Activated CD4-positive, alpha-beta T cell treated with anti-CD3 and anti-CD28 coated beads, Interleukin-2, amount 50 U/mL, for 48 hours (primary cell): ENCODE results near the gene GLA.

Experiments used
- DNase-seq, 2 experiments: peaks; one replicate each; pipeline ENCODE4 v3.0.0-alpha.2; 2020

The GLA gene

DNA sequence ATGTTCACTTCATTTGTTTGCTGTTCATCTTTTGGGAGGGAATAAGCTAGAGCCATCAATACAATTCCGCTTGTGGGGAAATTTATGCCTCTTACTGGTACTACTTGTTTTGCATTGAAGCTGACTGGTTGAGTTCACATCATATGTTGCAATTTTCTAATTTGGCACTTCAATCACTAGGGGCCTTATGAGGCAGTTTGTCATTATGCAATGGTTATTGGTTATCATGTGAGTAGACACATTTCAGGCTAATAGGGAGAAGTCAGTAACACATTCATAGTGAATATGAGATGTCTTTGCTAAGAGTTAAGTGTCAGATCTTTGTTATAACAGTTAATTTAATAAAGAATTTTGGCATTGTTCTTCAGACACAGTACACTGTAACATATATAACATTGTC, 11.9 kb downstream of the GLA start:
- DNase-seq = no peak

DNA sequence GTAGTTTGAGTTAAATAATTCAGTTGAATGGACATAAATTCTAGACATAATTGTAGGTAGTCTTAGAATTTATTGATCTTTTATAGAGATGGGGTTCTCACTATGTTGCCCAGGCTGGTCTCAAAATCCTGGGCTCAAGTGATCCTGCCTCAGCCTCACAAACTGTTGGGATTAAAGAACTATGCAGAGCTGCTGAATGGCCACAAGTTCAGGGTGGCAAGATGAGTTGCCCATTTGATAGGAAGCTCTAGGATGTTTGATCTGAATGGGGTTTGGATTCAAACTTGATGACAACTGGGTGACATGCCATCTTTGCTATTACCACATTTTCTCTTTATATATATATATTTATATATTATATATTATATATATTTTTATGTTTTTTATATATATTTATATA, 13.4 kb downstream of the GLA start:
- DNase-seq = no peak

DNA sequence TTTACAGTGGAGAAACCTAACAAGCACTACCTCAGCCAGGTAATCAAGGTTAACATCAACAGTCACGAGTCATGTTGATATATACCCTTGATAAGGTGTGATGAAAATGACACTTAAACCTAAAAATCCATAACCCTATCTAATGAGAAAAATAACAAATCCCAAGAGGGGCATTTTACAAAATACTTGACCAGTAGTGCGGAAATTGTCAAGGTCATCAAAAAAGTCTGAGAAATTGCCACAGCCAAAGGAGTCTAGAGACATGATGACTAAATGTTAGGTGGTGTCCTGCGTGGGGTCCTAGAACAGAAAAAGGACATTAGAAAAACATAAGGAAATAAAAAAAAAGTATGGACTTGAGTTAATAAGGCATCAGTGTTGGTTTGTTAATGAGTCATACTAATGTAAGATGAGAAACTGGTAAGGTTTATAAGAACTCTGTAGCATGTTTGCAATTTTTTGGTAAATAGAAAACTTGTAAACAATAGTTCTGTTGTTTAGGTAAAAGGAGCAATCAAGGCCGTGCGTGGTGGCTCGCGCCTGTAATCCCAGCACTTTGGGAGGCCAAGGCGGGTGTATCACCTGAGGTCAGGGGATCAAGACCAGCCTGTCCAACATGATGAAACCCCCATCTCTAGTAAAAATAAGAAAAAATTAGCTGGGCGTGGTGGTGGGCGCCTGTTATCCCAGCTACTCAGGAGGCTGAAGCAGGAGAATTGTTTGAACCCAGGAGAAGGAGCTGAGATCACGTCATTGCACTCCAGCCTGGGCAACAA, 14.0 kb downstream of the GLA start:
- no peak for DNase-seq

DNA sequence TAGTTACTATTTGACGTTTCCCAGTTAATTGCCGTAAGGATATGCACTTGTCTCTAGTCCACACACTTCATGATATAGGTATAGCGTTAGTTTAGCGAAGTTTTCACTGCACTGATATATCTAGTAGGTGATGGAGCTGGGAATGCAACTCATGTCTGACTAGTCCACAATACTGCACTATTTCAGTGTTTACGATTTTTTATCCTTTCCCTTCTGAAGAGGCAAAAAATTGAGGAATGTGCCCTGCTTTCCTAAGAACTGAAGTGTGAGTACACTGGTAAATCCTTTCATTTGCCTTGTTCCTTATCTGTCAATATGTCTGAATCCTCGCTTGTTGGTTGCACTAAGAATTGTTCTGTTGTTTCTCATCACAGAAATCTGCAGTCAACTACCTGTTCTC, 15.9 kb downstream of the GLA start:
- DNase-seq = no peak

DNA sequence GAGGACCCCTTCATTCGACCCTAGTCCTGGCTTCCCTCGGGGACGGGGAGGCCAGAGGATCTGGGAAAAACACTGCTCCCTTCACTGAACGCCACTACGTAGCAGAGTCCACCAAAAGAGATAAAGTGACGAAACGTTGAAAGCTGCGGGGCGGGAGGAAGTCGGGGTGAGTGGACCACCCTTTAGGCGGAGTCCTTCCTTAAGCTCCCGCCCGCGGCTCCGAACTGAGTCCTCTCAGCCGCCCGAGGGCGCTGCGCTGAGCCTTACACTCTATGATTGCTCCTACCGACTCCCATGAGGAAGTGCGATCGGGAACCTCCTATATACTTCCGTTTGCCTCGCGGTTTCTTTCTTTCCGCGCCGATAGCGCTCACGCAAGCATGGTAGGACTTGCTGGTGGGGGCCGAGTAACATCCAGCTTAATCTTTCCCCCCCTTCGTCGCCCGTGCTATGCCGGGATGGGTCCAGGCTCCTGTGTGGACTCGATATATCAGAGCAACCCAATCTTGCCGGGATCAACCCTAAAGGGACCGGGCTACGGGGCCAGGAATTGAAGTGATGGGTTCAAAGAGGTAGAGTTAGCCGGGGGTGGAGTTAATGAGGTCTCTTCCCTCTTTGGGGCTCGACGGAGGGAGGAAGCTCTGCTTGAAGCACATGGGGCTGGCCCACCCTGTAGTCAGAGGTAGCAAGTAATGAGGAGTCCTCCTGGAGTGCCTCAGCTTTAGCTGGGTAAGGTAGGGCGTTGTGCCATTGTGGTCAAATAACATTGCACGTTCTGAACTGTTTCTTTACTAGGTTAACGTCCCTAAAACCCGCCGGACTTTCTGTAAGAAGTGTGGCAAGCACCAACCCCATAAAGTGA, 16.8 kb downstream of the GLA start, which contains the start of gene RPL36A:
Gene RPL36A, plus strand, starts transcription at position 348 of the 862 bp plus-strand sequence. Its CDS starts 33 bp downstream, at position 381.
- DNase-seq = peak; percentile 81 to 86

DNA sequence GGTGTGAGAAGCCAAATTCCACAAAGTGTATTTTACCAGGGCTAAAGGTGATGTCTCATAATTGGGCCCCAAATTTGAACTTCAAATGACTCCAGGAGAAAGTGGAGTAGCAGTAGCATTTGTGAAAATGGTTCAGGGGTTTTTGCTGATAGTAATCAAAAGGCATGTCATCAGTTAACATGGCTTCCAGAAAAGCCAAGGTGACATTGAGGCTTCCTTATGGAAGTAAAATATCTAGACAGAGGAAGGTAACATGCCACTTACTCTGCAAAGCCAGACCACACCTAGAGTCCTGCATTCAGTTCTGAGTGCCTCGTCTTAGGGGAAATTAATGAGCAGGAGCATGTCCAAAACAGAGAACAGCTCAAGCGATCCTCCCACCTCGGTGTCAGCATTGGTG, 19.1 kb downstream of the GLA start:
- DNase-seq = no peak

DNA sequence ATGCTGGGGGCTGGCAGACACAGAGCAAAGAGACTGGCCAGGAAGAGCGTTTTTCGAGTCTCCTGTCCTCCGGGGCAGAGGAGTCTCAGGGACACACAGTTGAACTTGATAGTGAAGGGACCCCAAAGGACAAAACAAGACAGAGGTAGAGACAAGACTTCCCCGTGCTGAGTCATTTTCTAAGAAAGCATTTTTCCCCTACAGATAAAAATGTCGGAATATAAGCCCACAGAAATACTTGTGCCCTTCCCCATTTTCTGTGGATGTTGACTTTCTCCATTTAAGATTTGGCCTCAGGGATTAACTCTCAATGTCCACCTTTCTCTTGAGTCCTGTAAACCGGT, 21.2 kb downstream of the GLA start:
- no peak for DNase-seq

DNA sequence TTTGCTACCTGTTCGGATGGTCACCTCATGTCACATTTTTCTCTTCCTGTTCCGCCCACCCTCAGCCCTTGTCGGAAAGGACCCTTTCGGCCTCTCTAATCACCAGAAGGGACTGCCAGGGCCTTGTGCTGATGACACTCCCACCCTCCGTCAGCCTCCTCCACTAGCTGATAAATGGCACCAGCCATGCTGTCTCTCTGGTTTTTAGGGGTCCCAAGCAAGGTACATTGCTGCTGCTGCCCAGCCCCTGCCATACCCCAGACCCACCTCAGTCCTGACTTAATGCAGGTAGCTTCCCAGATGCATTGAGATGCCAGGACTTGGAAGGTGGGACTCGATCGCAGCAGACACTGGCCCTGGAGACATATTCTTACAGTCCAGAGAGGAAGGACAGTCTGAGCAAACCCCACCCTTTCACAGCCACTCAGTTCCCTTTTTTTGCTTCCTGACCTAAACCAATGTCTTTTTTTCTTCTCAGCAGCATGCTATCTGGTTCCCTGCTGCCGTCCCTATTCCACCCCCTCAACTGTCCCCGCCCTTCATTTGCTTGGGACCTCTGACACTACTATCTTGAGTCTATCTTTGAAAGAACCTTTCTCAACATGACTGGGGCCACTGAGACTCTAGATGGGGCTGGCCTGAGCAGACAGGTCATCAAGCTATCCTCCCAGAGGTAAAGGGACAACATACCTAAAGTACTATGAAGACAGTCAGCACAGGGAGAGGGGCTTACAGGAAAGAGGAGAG, 21.8 kb downstream of the GLA start, which contains the start of gene BTK:
Gene BTK, minus strand, starts transcription at position 397 of the 747 bp plus-strand sequence. CDS start 10,907 bp downstream, outside the sequence.
- no peak for DNase-seq

DNA sequence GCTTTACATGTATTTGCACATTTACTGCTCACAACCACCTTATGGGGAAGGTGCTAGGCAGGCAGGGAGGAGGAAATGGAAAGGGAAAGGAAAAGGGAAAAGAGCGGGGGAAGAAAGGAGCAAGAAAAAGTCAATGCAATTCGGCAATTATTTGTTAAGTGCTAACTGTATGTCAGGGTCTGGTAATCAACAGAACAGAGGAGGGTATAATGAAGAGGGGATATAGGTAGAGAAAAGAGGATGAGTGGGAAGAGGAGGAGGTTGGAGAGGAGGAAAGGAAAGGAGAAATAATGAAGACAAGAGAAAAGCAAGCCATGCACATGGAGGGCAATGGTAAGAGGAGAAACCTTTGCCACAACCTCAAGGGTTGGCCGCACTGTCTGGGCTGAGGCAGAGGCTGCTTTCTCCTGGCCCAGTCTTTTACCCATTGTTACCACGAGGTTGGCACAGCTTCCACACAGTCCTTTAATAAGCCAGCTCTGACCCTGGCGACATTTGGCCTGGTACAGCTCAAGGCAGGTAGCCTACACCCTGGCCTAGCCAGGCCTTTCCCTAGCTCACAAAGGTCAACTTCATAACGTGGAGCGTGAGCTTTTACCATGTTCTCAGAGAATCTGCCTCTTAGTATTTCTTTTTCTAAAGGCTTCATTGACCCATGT, 22.6 kb downstream of the GLA start:
- DNase-seq = no peak

DNA sequence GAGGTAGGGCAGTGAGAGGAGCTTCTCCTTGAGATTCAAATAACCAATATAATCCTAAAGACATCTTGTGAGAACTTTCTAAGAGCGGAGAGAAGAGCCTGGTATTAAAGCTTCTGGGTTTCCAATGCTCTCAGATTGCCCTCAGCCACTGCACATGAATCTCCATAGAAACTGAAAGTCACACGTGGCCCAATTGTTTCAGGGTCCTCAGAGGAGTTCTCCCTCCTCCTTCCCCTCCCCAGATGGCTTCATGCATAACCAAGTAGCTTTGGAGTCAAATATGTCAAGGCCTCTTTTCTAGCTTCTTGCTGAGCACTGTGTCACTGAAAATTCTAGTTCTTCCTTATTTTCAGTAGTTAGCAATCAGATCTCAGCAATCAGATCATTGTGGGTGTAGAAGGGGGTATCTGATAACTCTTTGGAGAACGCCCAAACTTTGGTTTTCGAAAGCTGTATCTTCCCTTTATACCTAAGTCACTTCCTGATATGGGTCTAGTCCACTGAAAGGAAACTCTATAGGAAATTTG, 24.0 kb downstream of the GLA start:
- no peak for DNase-seq

DNA sequence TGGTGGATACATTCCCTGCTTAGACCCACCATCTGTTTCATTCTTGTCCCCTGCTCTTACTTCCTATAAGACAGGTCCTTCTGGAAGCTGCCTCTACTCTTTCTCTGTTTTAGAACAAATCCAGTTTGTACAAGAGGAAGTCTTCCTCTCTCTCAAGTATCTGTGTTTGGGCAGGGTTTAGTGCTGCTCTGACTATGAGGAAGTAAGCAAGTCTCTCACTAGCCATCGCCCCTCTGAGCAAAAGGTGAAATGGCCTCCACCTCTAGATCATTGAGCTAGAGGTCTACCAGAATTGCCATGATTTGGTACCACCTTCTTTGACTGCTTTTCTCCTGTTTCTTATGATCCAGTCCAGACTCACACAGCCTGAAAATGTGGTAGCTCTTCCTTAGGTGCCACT, 30.2 kb downstream of the GLA start:
- DNase-seq = no peak

DNA sequence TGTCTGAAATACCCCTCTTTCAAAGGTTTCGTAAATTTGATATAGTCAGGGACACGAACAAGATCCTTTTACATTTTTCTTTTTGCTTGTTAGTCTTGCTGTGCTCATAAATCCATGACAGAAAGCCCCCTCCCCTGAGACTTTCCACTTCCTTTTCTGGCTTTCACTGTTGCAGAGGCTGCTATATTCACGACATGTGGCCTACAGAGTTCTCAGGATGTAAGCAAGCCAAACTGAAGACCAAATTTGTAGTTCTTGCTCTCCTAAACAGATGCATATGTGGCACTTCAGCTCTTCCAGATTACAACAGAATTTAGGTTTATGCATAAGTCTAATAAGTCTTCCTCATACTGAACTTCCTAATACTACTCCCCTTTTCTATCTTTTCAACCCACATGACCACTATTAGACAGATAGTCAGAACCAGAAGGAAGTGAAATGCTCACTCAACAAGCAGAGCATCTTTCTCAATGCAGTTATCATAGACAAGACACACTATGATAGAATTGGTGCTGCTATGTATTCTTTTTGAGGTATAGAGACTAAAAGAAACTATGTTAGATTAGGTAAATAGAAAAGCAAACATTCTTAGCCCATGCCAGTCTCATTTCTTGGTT, 36.7 kb downstream of the GLA start:
- no peak for DNase-seq

DNA sequence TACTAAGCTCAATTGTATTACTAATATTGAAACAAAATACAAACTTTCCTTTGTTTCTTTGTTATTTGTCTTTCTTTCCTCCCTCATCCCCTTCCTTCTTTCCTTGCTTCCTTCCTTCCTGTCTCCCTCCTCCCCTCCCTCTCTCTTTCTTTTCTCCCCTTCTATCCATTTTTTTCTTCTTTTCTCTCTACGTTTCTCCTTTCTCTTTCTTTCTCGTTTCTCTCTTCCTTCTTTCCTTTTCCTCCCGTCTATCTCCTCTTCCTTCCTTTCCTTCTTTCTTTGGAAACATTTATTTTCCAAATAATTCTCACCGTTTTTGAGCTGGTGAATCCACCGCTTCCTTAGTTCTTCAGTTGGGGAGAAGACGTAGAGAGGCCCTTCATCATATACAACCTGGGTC, 38.0 kb downstream of the GLA start:
- no peak for DNase-seq

DNA sequence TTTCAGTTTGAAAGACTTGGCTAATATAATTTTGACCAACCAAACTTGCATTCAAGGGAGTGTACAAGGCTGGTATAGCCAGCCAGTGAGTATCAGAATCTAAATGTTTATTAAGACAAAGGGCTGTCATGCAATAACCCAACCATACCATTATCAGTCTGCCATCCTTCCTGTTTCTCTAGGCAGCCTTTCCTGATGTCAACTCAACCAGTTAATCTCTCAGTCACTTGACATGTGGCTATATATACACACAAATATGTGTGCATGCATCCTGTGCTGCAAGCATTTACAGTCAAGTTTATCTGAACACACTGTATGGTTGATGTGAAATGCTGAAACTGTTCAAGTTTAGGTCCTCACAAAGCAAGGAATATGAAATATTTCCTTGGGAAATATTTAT, 38.9 kb downstream of the GLA start:
- no peak for DNase-seq

DNA sequence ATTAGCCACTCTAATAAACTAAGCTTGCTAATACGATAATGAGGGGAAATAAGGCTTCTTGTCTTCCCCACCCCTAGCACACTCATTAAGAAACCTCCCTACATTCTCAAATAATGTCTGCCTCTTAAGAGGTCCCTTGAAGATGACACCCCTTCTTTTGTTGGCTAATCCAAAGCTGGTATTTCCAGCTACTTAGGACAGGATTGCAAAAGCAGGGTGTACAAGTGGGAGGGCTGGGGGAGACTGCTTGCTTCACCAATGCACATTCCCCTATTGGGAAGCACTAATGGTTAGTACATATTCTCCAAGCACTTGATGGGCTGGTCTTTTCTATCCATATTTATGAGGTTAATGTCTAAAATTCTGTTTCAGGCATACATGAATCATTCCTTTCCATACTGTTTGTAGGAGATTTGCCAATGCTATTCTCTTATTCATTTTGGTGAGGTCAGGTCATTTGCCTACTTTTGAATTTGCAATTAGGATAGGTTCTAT, 42.4 kb downstream of the GLA start:
- no peak for DNase-seq

DNA sequence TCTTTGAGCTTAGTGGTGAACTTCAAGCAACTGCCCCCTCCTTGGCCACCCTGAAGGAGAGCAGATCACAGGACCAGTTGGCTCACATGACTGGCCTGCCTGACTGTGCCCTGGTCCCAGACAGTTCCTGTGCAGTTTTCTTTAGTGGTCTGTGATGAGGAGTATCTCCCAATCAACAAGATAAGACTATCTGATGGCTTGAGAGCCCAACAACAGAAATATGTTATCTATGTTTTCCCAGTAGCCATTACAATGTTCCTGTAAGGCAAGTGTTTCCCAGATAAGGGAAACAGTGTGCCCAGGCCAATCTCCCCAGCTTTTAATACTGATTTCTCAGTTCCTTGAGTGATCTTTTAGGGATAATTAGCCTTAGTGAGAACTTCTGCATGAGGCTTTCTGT, 45.0 kb downstream of the GLA start:
- no peak for DNase-seq

DNA sequence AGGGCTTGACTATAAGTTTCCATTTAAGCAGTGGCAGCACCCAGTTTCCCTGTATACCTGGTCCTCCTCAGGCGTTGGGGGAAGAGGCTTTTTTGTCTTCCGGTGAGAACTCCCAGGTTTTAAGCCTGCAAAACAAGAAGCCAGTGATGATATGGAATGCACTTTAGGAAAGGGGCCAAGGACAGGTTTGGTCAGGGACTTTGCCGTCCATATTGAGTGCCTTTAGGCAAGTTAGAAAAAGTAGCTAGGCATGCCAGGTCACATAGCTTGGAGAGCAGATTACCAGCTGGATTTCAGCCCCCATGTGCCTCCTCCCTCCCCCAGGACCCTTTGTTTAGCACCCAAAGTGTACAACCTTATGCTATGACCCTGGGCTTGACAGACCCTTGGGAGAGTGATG, 45.6 kb downstream of the GLA start:
- no peak for DNase-seq

DNA sequence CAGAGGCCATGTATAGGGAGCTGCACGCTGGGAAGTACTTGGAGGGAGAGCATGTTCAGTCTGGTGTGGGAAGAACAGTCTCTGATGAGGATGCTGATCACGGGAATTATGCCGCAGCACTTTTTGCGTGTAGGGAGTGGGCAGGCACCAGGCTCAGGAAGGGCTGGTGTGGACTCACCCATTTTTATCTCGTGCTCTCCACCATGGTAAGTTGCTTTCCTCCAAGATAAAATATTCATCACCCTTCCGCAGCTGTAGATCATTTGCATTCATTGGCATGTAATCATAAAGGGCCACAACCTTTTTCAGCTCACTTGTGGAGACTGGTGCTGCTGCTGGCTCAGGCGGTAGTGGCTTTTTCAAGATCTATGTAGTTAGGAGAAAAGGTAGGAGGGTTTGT, 47.3 kb downstream of the GLA start:
- DNase-seq = no peak

DNA sequence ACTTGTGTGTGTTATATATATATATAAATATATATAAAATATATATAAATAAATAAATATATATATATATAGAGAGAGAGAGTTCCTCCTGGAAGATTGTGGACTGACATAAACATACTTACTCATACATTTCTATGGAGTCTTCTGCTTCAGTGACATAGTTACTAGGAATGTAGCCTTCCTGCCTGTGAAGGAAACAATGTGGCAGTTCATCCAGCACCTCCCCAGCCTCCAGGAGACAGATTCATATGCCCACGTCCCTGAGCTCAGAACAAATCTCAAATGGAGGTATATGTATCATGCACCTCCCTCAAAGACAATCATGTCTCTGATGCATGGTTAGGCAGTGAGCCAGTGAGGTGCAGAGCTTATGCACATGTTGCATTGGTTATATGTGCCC, 47.8 kb downstream of the GLA start:
- DNase-seq = no peak

DNA sequence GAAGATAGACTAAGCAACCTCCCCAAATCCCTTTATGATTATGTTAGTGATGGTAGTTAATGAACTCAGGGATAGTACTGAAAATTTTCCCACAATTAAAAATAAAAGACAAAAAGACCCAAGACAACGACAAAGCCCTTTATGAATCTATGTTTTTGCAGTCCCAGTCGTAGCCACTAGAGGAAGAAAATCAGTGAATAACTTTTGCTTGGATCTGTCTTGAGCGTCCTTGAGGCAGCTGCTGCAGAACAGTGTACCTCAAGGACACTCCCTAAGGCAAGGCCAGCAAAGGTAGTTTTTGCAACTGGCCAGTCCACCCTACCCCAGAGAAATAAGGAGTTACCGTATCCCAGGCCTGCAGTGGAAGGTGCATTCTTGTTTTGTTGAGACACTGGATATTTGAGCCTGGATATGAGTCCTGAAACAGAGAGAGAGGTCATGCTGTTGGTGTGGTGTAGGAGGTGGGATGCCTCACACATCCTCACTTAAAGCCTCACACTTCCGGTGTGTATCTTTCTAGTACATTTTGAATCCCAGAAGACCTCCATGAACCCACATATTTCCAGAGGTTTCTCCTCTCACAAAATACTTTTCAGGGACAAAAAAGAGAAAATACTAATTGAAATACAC, 50.4 kb downstream of the GLA start:
- no peak for DNase-seq

DNA sequence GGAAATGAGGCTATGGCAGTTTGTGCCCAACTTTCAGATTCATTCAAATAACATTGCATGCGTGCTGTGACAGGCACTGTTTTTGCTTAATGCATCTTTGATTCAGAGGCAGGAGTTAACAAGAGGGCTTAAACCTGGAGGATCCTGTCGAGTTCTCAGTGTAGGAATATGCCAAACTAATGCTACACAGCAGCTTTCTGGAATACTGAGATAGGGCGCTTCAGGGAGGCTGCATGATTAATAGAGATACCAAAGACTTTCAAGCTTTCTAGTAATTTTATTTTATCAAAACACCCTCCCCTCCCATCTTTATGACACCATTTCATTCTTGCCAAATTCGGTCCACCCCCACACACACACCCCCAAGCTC, 58.5 kb downstream of the GLA start:
- no peak for DNase-seq
